ENCODE measurements around the gene IL1RAP. TPM values are rescaled to one million over a fixed set of nuclear protein-coding genes. Genes with fewer than 3 reads are reported as not detected.

IL1RAP gene
- total and polyA plus RNA-seq, 2 experiments from 2014 or later = 3.6 to 5.0 TPM

DNA sequence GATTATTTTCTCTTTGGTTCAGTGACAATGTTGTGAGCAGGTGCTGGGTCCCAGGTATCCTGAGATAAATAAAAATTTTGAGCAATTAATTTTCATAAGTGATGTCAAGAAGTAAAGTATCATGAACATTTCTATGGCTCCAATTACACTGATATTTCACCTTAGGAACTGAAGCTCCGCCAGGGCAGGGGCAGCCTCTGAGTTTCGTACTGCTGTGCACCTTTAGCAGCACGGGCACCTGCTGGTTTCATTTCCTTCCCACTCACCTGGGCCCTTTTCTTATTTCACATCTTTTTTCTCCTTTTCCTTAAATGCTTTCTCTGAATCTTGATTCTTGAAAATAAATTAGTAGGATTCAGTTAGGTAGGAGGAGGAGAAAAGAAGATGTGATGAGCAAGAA, 1.2 kb upstream of the IL1RAP start (continued):
- TF ChIP-seq, protein P1, sequence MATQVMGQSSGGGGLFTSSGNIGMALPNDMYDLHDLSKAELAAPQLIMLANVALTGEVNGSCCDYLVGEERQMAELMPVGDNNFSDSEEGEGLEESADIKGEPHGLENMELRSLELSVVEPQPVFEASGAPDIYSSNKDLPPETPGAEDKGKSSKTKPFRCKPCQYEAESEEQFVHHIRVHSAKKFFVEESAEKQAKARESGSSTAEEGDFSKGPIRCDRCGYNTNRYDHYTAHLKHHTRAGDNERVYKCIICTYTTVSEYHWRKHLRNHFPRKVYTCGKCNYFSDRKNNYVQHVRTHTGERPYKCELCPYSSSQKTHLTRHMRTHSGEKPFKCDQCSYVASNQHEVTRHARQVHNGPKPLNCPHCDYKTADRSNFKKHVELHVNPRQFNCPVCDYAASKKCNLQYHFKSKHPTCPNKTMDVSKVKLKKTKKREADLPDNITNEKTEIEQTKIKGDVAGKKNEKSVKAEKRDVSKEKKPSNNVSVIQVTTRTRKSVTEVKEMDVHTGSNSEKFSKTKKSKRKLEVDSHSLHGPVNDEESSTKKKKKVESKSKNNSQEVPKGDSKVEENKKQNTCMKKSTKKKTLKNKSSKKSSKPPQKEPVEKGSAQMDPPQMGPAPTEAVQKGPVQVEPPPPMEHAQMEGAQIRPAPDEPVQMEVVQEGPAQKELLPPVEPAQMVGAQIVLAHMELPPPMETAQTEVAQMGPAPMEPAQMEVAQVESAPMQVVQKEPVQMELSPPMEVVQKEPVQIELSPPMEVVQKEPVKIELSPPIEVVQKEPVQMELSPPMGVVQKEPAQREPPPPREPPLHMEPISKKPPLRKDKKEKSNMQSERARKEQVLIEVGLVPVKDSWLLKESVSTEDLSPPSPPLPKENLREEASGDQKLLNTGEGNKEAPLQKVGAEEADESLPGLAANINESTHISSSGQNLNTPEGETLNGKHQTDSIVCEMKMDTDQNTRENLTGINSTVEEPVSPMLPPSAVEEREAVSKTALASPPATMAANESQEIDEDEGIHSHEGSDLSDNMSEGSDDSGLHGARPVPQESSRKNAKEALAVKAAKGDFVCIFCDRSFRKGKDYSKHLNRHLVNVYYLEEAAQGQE (IDR thresholded peaks at IDR 0.05; ENCODE audit: unreplicated experiment) = no peak

DNA sequence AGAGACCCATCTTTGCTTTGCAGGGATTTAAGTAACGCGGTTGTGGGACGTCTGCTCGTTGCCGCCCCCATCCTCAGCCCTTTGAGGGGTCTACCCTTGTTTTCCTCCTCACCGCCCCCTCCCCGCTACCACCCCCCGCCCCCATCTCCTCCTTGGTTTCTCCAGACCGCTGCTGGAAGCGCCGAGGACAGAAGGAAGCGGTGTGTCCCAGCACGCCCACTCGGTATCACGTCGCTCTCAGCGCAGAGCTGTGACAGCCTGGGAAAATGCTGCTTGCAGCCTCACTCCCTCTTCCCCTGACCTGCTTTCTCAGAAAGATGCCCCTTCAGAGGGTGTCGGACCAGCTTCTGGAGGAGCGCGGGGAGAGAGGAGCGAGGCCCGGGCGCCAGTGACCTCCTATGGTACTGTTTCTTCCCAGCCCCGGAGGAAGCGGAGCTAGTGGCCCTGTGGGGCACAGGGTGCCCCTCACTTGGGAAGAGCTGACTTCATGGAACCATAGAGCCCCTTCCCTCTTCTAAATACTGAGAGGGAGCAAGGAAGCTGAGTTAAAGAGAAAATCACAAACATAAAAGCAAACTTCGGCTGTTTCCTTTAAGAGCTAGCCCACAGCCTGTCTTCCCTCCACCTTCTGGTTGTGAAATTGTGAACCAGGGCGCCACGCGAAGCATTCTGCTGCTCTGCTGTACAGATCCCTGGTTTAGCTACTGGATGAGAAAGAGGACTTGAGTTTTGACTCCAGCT, 698 bp downstream of the IL1RAP start:
- Mint-ChIP-seq H3K4me1 (peaks cover 12% of the 10 kb centered on the region), H3K27ac (no peak overlapping the region), H3K36me3 (ENCODE audit: low read depth) (no peaks in the 10 kb centered on the region; the same call in 2 of the 3 replicates), H3K4me3 (peak overlapping the region; percentile 82), H3K9me3 (no peaks in the 10 kb centered on the region), H3K27me3 (ENCODE audit: insufficient read depth, low read depth, poor library complexity) (peaks cover 19% of the 10 kb centered on the region)
- DNase-seq (ENCODE audit: low spot score) (peak; percentile 49), ATAC-seq (peak; percentile 48)
- peak overlapping the region; percentile 86 for H3K4me3 ChIP-seq
- no peak for TF ChIP-seq EZH2phosphoT487 (IDR thresholded peaks at IDR 0.05; ENCODE audit: unreplicated experiment)
- TF ChIP-seq ZNF114 (CRISPR knock-in tag; IDR thresholded peaks at IDR 0.05) = no peak
- TF ChIP-seq JUNB (IDR thresholded peaks at IDR 0.05; ENCODE audit: unreplicated experiment) = no peak
- no peak for TF ChIP-seq CREB1 (CRISPR knock-in tag; IDR thresholded peaks at IDR 0.05; ENCODE audit: low read depth)
- TF ChIP-seq EZH2 (IDR thresholded peaks at IDR 0.05; ENCODE audit: low read depth, unreplicated experiment) = no peak
- TF ChIP-seq STAT1 (IDR thresholded peaks at IDR 0.05; ENCODE audit: unreplicated experiment) = no peak
- no peak for TF ChIP-seq ZNF331 (CRISPR knock-in tag; IDR thresholded peaks at IDR 0.05; ENCODE audit: low read depth)
- TF ChIP-seq, protein P1 (IDR thresholded peaks at IDR 0.05; ENCODE audit: unreplicated experiment) = no peak
- no peak for TF ChIP-seq POLR2AphosphoS5 (IDR thresholded peaks at IDR 0.05; ENCODE audit: low read depth)
- TF ChIP-seq, protein P2, sequence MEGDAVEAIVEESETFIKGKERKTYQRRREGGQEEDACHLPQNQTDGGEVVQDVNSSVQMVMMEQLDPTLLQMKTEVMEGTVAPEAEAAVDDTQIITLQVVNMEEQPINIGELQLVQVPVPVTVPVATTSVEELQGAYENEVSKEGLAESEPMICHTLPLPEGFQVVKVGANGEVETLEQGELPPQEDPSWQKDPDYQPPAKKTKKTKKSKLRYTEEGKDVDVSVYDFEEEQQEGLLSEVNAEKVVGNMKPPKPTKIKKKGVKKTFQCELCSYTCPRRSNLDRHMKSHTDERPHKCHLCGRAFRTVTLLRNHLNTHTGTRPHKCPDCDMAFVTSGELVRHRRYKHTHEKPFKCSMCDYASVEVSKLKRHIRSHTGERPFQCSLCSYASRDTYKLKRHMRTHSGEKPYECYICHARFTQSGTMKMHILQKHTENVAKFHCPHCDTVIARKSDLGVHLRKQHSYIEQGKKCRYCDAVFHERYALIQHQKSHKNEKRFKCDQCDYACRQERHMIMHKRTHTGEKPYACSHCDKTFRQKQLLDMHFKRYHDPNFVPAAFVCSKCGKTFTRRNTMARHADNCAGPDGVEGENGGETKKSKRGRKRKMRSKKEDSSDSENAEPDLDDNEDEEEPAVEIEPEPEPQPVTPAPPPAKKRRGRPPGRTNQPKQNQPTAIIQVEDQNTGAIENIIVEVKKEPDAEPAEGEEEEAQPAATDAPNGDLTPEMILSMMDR (conservative IDR thresholded peaks at IDR 0.05; ENCODE audit: low read depth in 2 of 2) = no peak
- TF ChIP-seq NANOG (IDR thresholded peaks at IDR 0.05; ENCODE audit: borderline replicate concordance) = no peak
- peaks cover 2% of the 10 kb centered on the region; the same call in 1 of the 2 replicates for H3K4me1 ChIP-seq (ENCODE audit: insufficient read depth)
- no peak overlapping the region for H3K27ac ChIP-seq (ENCODE audit: low read depth)
- H3K36me3 ChIP-seq (ENCODE audit: insufficient read depth) = no peaks in the 10 kb centered on the region
- no peaks in the 10 kb centered on the region for H3K79me2 ChIP-seq (replicated peaks; ENCODE audit: insufficient read depth)
- no peaks in the 10 kb centered on the region for H3F3A ChIP-seq (replicated peaks; ENCODE audit: low read depth)
- peak overlapping the region; percentile 100 for H2AFZ ChIP-seq
- H3K9me2 ChIP-seq (ENCODE audit: insufficient read depth) = no peaks in the 10 kb centered on the region
- peaks cover 48% of the 10 kb centered on the region for H3K27me3 ChIP-seq (ENCODE audit: insufficient read depth)
- peak overlapping the region; percentile 92 for H3K4me2 ChIP-seq
- H4K20me1 ChIP-seq (replicated peaks; ENCODE audit: insufficient read depth) = no peaks in the 10 kb centered on the region
